HepG2 (cell line): ENCODE data around the gene MAFF. TPM values are rescaled to one million over a fixed set of nuclear protein-coding genes. Genes with fewer than 3 reads are reported as not detected.

Source experiments
- ATAC-seq: fragments of 200-7000 bp; cut with Tn5 transposase; 3 replicates; pipeline ENCODE4 v1.9.1; 2020; ENCODE audit warnings: mild to moderate bottlenecking, moderate library complexity
- BruUV-seq: library from RNA; stranded (reverse); fragments of 400-500 nt; replicated peaks from 2 replicates; lab custom pipeline; 2021; lab: Mats Ljungman, UMichigan
- CTCF ChIA-PET: fragments of 300-600 bp; formaldehyde crosslinking; extraction: SDS; loops from one replicate; lab custom pipeline; 2021; ENCODE audit warnings: low total read pairs, inconsistent platforms, low intra/inter-chr PET ratio; lab: Yijun Ruan, JAX
- POLR2A ChIA-PET: fragments of 350-600 bp; sonication (Branson Sonifier 250); formaldehyde crosslinking; loops from one replicate; lab custom pipeline; 2020; ENCODE audit warnings: antibody characterized with exemption, inconsistent platforms; lab: Yijun Ruan, JAX
- DNase-seq: peaks from one replicate; pipeline ENCODE4 v3.0.0-alpha.2; 2015; ENCODE audit warnings: low spot score
- FAIRE-seq: peaks from 3 replicates; lab custom pipeline; 2011; peaks lifted over from hg19 to GRCh38; lab: Jason Lieb, UNC
- H2AFZ ChIP-seq: one replicate; pipeline ENCODE4 v1.6.1; 2011; ENCODE audit warnings: low read length, inconsistent platforms
- H3K27ac ChIP-seq: fragments of 300-600 bp; 3 replicates; pipeline ENCODE4 v1.8.0; 2011; ENCODE audit warnings: mixed run types, mild to moderate bottlenecking, mixed read lengths, low read length, inconsistent platforms; ENCODE audit not compliant: insufficient read depth; ENCODE audit errors: extremely low read length
- H3K27me3 ChIP-seq, 2 experiments: fragments of 200-600 bp in 1 of 2; 2 replicates in 1 of 2; 3 replicates in 1 of 2; pipeline versions ENCODE4 v1.6.0 to v1.8.0; 2011; ENCODE audit warnings: low read length in 2 of 2, mild to moderate bottlenecking in 2 of 2, moderate library complexity in 2 of 2, inconsistent platforms in 1 of 2; ENCODE audit not compliant: insufficient read depth in 2 of 2, control insufficient read depth in 1 of 2
- H3K36me3 ChIP-seq, 2 experiments: fragments of 200-600 bp in 1 of 2; replicated peaks in 1 of 2; 2 replicates in 1 of 2; 3 replicates in 1 of 2; pipeline versions ENCODE4 v1.5.1 to v1.8.0; 2011; ENCODE audit warnings: low read length in 2 of 2, inconsistent platforms in 1 of 2; ENCODE audit not compliant: insufficient read depth in 2 of 2, control insufficient read depth in 1 of 2
- H3K4me1 ChIP-seq: 2 replicates; pipeline ENCODE4 v1.5.1; 2012; ENCODE audit warnings: low read length, inconsistent platforms; ENCODE audit not compliant: insufficient read depth
- H3K4me2 ChIP-seq: 2 replicates; pipeline ENCODE4 v1.6.0; 2011; ENCODE audit warnings: low read depth, low read length, inconsistent platforms
- H3K4me3 ChIP-seq, 3 experiments: fragments of 200-600 bp in 1 of 3; sonication (generic), shearing (Covaris generic) in 1 of 3; replicated peaks in 1 of 3; 2 replicates each; pipeline ENCODE4 v1.5.1; 2011 to 2016; ENCODE audit warnings: low read length in 3 of 3, inconsistent platforms in 2 of 3, low read depth in 2 of 3, mild to moderate bottlenecking in 2 of 3, control low read depth in 1 of 3, mixed read lengths in 1 of 3; ENCODE audit not compliant: insufficient read depth in 1 of 3
- H3K79me2 ChIP-seq: one replicate; pipeline ENCODE4 v1.6.1; 2011; ENCODE audit warnings: low read length, inconsistent platforms; ENCODE audit not compliant: insufficient read depth
- H3K9ac ChIP-seq: 2 replicates; pipeline ENCODE4 v1.6.0; 2011; ENCODE audit warnings: mild to moderate bottlenecking, low read depth, low read length, inconsistent platforms; ENCODE audit not compliant: insufficient read depth
- H3K9me3 ChIP-seq: 2 replicates; pipeline ENCODE4 v1.5.1; 2012; ENCODE audit warnings: mild to moderate bottlenecking, low read length
- H4K20me1 ChIP-seq: 2 replicates; pipeline ENCODE4 v1.6.0; 2011; ENCODE audit warnings: inconsistent platforms, mild to moderate bottlenecking, low read length, moderate library complexity; ENCODE audit not compliant: insufficient read depth
- FOXP1 ChIP-seq, 2 experiments: fragments of 450-650 bp in 1 of 2; IDR thresholded peaks; 2 replicates each; pipeline ENCODE4 v1.6.1; 2017 to 2018; ENCODE audit warnings: antibody characterized with exemption in 1 of 2
- HHEX ChIP-seq: IDR thresholded peaks from 2 replicates; pipeline ENCODE4 v1.6.1; 2016; ENCODE audit warnings: control low read depth
- MATR3 ChIP-seq: sonication (generic); formaldehyde crosslinking; IDR thresholded peaks from 2 replicates; pipeline ENCODE4 v1.4.0; 2020; ENCODE audit warnings: missing genetic modification reagents
- SAFB2 ChIP-seq: sonication (generic); formaldehyde crosslinking; IDR thresholded peaks from 2 replicates; pipeline ENCODE4 v1.5.1; 2020; ENCODE audit warnings: missing genetic modification reagents, low read depth, mild to moderate bottlenecking, borderline replicate concordance
- SALL1 ChIP-seq: sonication (generic); formaldehyde crosslinking; IDR thresholded peaks from 2 replicates; pipeline ENCODE4 v1.8.0; 2022; ENCODE audit warnings: mild to moderate bottlenecking, missing genetic modification reagents
- SNRNP70 ChIP-seq: fragments of 200-400 bp; formaldehyde crosslinking; IDR thresholded peaks from 2 replicates; pipeline ENCODE4 v1.6.1; 2017; ENCODE audit warnings: mild to moderate bottlenecking, low read depth, low read length, moderate library complexity
- TEAD2 ChIP-seq: sonication (generic); formaldehyde crosslinking; IDR thresholded peaks from 2 replicates; pipeline ENCODE4 v1.9.0; 2021; ENCODE audit warnings: missing genetic modification reagents
- ZFP37 ChIP-seq: sonication (generic); formaldehyde crosslinking; IDR thresholded peaks from 2 replicates; pipeline ENCODE4 v1.4.0; 2020; ENCODE audit warnings: missing genetic modification reagents, borderline replicate concordance
- ZNF614 ChIP-seq: IDR thresholded peaks from 2 replicates; pipeline ENCODE4 v1.6.1; 2018; ENCODE audit warnings: missing biosample characterization, missing genetic modification reagents, inconsistent platforms, borderline replicate concordance
- ZNF761 ChIP-seq: sonication (generic); formaldehyde crosslinking; conservative IDR thresholded peaks from 2 replicates; pipeline ENCODE4 v1.4.0; 2020; ENCODE audit warnings: mild to moderate bottlenecking, missing genetic modification reagents
- ZNF883 ChIP-seq: sonication (generic); formaldehyde crosslinking; IDR thresholded peaks from 2 replicates; pipeline ENCODE4 v1.5.1; 2020; ENCODE audit warnings: mild to moderate bottlenecking, missing genetic modification reagents; ENCODE audit errors: not compliant biosample characterization
- WGBS: methylation state at CpG from one replicate; pipeline ENCODE4 v1.1.6; 2017; ENCODE audit warnings: low lambda C conversion rate; 5-methylcytosine and 5-hydroxymethylcytosine counted together
- in situ Hi-C: cut with HindIII; loops from 2 replicates; pipeline ENCODE4 v1.10.0; 2017; ENCODE audit warnings: low pct_unique_long_range_greater_than_20kb; ENCODE audit not compliant: extremely low pct_ligation_motif_present
- intact Hi-C: fragments of 100-400 bp; cut with micrococcal nuclease; formaldehyde crosslinking; loops from one replicate; pipeline ENCODE4 v1.10.0; 2022; ENCODE audit not compliant: unreplicated experiment
- polyA plus RNA-seq, 8 experiments: library from polyadenylated mRNA; depleted of rRNA in 3 of 8; stranded (reverse) in 7 of 8; unstranded in 1 of 8; fragments of >200 nt; fragmentation: Illumina TruSeq in 4 of 8; extraction: Trizol in 4 of 8; gene quantifications; 2 replicates each; pipeline versions ENCODE4 v1.2.1 to v1.2.3, GENCODE V29; 2011 to 2016; ENCODE audit warnings: low read depth in 4 of 8, missing spikeins in 1 of 8, mixed read lengths in 1 of 8; ENCODE audit not compliant: insufficient read depth in 1 of 8
- total RNA-seq, 5 experiments: library from RNA; depleted of rRNA; stranded (reverse); fragments of >200 nt; fragmentation: Illumina TruSeq; extraction: Trizol; gene quantifications; 2 replicates each; pipeline ENCODE4 v1.2.3, GENCODE V29; 2016; ENCODE audit warnings: low read depth in 1 of 5
- TF ChIP-seq, protein P1 (sequence below): sonication (generic); formaldehyde crosslinking; IDR thresholded peaks from 2 replicates; pipeline ENCODE4 v1.4.0; 2020; ENCODE audit warnings: missing genetic modification reagents
- TF ChIP-seq, protein P2 (sequence below): sonication (generic); formaldehyde crosslinking; IDR thresholded peaks from 2 replicates; pipeline ENCODE4 v1.5.0; 2020; ENCODE audit warnings: missing genetic modification reagents, mild to moderate bottlenecking, borderline replicate concordance
- TF ChIP-seq, protein P3 (sequence below), 2 experiments: fragments of 450-650 bp in 1 of 2; sonication (generic) in 1 of 2; formaldehyde crosslinking; IDR thresholded peaks; 2 replicates each; pipeline versions ENCODE4 v1.5.0 to v1.8.0; 2020 to 2022; ENCODE audit warnings: mild to moderate bottlenecking in 1 of 2, missing genetic modification reagents in 1 of 2
- TF ChIP-seq, protein P4 (sequence below): conservative IDR thresholded peaks from 2 replicates; pipeline ENCODE4 v1.6.1; 2018; ENCODE audit warnings: missing genetic modification reagents

MAFF gene
- total and polyA plus RNA-seq, 2 of the 13 experiments (the other 11 are each of a cell fraction or from before 2014, with no cell fraction given) = 5.4 to 14.3 TPM

DNA sequence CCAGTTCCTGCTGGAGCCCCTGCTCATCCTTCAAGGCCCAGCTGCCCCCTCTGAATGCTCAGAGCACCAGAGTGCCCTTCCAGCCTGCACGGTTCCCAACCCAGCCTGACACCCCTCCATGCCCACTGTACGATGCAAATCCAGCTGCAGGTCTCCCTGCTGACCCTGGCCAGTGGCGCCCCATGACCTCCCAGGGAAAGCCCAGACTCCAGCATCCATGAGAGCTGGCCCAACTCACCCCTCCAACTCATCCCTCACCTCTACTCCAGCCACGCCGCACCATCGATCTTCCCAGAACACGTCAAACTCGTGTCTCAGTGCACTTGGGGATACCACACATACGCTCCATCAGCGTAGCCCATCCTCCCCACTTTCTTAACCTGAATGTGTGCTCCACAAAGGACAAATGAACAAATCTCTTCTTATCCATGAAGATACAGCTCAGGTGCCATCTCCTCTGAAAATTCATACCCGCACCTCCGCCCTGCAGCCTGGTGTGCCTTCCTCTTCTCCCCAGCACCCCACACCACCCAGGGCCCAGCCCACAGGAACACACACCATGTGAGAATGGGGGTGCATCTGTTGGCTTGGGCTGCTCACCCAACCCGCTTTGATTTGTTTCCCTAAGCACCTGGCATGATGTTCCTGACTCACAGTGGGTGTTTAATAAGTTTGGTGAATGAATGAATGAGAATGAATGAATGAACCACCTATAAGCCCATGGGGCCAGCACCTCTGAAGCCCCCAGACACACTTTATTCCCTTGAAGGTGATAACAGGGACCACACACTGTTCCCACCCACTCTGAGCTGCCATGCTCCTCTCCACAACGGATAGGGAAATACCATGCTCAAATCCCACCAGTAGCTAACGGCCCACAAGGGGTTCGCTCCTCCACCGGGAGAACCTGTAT, 26.3 kb upstream of the MAFF start:
- no peaks in the 10 kb centered on the region for H3K79me2 ChIP-seq
- no TSS peak for BruUV-seq
- no peak for DNase-seq
- POLR2A ChIA-PET = interaction anchor here (0.6 to 4.0 kb wide), 3 partner anchors 10 to 514 kb away, joined by 3 to 46 read pairs (median 3); partner anchors contain the start of gene MAFF
- in situ Hi-C loops (no loop called here), intact Hi-C loops (no loop called here)
- no peaks in the 10 kb centered on the region for H3K27me3 ChIP-seq
- H3K4me1 ChIP-seq = peaks cover 65% of the 10 kb centered on the region
- H3K36me3 ChIP-seq = no peaks in the 10 kb centered on the region
- CTCF ChIA-PET = no interaction called here
- FAIRE-seq = no peak
- no peak overlapping the region for H3K9ac ChIP-seq
- no peak overlapping the region for H3K4me3 ChIP-seq
- H3K9me3 ChIP-seq = no peaks in the 10 kb centered on the region
- no peak for ATAC-seq
- no peaks in the 10 kb centered on the region for H4K20me1 ChIP-seq
- WGBS = 96% methylated on average over 17 of the region's 17 CpGs
- no peak overlapping the region for H2AFZ ChIP-seq
- no peak overlapping the region for H3K27ac ChIP-seq
- no peak overlapping the region for H3K4me2 ChIP-seq
- TF ChIP-seq TEAD2 (CRISPR knock-in tag) (no peak), SAFB2 (CRISPR knock-in tag) (no peak), SNRNP70 (no peak), MATR3 (CRISPR knock-in tag) (no peak), FOXP1 (IDR thresholded peaks at IDR 0.05) (no peak), FOXP1 (CRISPR knock-in tag; IDR thresholded peaks at IDR 0.05) (no peak), HHEX (CRISPR knock-in tag) (no peak), ZNF883 (CRISPR knock-in tag) (no peak), ZNF614 (CRISPR knock-in tag) (no peak), ZNF761 (CRISPR knock-in tag) (no peak), SALL1 (CRISPR knock-in tag) (no peak), ZFP37 (CRISPR knock-in tag) (no peak)
- TF ChIP-seq, protein P1, sequence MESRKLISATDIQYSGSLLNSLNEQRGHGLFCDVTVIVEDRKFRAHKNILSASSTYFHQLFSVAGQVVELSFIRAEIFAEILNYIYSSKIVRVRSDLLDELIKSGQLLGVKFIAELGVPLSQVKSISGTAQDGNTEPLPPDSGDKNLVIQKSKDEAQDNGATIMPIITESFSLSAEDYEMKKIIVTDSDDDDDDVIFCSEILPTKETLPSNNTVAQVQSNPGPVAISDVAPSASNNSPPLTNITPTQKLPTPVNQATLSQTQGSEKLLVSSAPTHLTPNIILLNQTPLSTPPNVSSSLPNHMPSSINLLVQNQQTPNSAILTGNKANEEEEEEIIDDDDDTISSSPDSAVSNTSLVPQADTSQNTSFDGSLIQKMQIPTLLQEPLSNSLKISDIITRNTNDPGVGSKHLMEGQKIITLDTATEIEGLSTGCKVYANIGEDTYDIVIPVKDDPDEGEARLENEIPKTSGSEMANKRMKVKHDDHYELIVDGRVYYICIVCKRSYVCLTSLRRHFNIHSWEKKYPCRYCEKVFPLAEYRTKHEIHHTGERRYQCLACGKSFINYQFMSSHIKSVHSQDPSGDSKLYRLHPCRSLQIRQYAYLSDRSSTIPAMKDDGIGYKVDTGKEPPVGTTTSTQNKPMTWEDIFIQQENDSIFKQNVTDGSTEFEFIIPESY = no peak
- TF ChIP-seq, protein P2, sequence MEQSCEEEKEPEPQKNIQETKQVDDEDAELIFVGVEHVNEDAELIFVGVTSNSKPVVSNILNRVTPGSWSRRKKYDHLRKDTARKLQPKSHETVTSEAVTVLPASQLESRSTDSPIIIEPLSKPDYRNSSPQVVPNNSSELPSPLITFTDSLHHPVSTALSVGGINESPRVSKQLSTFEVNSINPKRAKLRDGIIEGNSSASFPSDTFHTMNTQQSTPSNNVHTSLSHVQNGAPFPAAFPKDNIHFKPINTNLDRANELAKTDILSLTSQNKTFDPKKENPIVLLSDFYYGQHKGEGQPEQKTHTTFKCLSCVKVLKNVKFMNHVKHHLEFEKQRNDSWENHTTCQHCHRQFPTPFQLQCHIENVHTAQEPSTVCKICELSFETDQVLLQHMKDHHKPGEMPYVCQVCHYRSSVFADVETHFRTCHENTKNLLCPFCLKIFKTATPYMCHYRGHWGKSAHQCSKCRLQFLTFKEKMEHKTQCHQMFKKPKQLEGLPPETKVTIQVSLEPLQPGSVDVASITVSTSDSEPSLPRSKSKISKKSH = no peak
- TF ChIP-seq, protein P3, sequence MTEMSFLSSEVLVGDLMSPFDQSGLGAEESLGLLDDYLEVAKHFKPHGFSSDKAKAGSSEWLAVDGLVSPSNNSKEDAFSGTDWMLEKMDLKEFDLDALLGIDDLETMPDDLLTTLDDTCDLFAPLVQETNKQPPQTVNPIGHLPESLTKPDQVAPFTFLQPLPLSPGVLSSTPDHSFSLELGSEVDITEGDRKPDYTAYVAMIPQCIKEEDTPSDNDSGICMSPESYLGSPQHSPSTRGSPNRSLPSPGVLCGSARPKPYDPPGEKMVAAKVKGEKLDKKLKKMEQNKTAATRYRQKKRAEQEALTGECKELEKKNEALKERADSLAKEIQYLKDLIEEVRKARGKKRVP (CRISPR knock-in tag; IDR thresholded peaks at IDR 0.05) = no peak
- TF ChIP-seq, protein P4, sequence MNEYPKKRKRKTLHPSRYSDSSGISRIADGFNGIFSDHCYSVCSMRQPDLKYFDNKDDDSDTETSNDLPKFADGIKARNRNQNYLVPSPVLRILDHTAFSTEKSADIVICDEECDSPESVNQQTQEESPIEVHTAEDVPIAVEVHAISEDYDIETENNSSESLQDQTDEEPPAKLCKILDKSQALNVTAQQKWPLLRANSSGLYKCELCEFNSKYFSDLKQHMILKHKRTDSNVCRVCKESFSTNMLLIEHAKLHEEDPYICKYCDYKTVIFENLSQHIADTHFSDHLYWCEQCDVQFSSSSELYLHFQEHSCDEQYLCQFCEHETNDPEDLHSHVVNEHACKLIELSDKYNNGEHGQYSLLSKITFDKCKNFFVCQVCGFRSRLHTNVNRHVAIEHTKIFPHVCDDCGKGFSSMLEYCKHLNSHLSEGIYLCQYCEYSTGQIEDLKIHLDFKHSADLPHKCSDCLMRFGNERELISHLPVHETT = no peak
